Thoracic aorta (tissue), 2 donors: ENCODE measurements around the gene SAE1. TPM values are rescaled to one million over a fixed set of nuclear protein-coding genes. Genes with fewer than 3 reads are reported as not detected.

Experiments used
- ATAC-seq: fragments of 150-250 bp; one replicate; pipeline ENCODE4 v1.8.0; 2017; ENCODE audit warnings: low read depth; ENCODE audit not compliant: insufficient number of reproducible peaks, low FRiP score
- DNase-seq: peaks from one replicate; pipeline ENCODE4 v3.0.0-alpha.2; 2020; ENCODE audit warnings: low spot score
- H3K27ac ChIP-seq, 2 donors: fragments of 200-600 bp; sonication (generic); 1 replicate in 1 of 2; 2 replicates in 1 of 2; pipeline ENCODE4 v1.5.1; 2016; ENCODE audit warnings: mild to moderate bottlenecking in 2 of 2, moderate library complexity in 2 of 2
- H3K27me3 ChIP-seq: fragments of 200-600 bp; sonication (generic); replicated peaks from 2 replicates; pipeline ENCODE4 v1.6.0; 2016; ENCODE audit warnings: mild to moderate bottlenecking; ENCODE audit not compliant: insufficient read depth
- H3K36me3 ChIP-seq: fragments of 200-600 bp; sonication (generic); one replicate; pipeline ENCODE4 v1.5.1; 2016
- H3K4me1 ChIP-seq, 2 donors: fragments of 200-600 bp; sonication (generic); 1 replicate in 1 of 2; 2 replicates in 1 of 2; pipeline versions ENCODE4 v1.5.1 to v1.6.0; 2016; ENCODE audit warnings: low read depth in 2 of 2, mild to moderate bottlenecking in 1 of 2; ENCODE audit not compliant: control insufficient read depth in 1 of 2
- H3K4me3 ChIP-seq: fragments of 200-600 bp; sonication (generic); 2 replicates; pipeline ENCODE4 v1.5.1; 2016; ENCODE audit warnings: mild to moderate bottlenecking
- H3K9me3 ChIP-seq: fragments of 200-600 bp; sonication (generic); 2 replicates; pipeline ENCODE4 v1.5.1; 2016
- total RNA-seq, 2 donors: library from RNA; depleted of rRNA; stranded (reverse); fragments of >200 nt; gene quantifications; one replicate each; pipeline versions ENCODE4 v1.1.0 to v1.2.3, GENCODE V29; 2016
- TF ChIP-seq, protein P1 (sequence below): fragments of 200-600 bp; sonication (generic); IDR thresholded peaks from one replicate; pipeline ENCODE4 v1.5.1; 2019; ENCODE audit warnings: antibody characterized with exemption

Gene SAE1
- total RNA-seq, 2 donors from 2014 or later = 39.3 to 50.8 TPM

- DNase-seq (no peak), ATAC-seq (no peak)
- Histone ChIP-seq H3K27me3 (no peaks in the 10 kb centered on the region), H3K4me3 (peak overlapping the region; percentile 97), H3K36me3 (no peaks in the 10 kb centered on the region), H3K27ac (peak overlapping the region; percentile 60 to 83), H3K4me1 (peaks cover 6 to 35% of the 10 kb centered on the region in 2 donors), H3K9me3 (no peaks in the 10 kb centered on the region)
- TF ChIP-seq, protein P1, sequence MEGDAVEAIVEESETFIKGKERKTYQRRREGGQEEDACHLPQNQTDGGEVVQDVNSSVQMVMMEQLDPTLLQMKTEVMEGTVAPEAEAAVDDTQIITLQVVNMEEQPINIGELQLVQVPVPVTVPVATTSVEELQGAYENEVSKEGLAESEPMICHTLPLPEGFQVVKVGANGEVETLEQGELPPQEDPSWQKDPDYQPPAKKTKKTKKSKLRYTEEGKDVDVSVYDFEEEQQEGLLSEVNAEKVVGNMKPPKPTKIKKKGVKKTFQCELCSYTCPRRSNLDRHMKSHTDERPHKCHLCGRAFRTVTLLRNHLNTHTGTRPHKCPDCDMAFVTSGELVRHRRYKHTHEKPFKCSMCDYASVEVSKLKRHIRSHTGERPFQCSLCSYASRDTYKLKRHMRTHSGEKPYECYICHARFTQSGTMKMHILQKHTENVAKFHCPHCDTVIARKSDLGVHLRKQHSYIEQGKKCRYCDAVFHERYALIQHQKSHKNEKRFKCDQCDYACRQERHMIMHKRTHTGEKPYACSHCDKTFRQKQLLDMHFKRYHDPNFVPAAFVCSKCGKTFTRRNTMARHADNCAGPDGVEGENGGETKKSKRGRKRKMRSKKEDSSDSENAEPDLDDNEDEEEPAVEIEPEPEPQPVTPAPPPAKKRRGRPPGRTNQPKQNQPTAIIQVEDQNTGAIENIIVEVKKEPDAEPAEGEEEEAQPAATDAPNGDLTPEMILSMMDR = no peak
These were observed 102.0 kb downstream of the SAE1 start for GRCh38 chr19:47232422-47233211.

- no peaks in the 10 kb centered on the region for H3K27me3 ChIP-seq
- no peak for DNase-seq
- H3K36me3 ChIP-seq = no peaks in the 10 kb centered on the region
- H3K9me3 ChIP-seq = no peaks in the 10 kb centered on the region
- peaks cover 18 to 34% of the 10 kb centered on the region in 2 donors for H3K4me1 ChIP-seq
- H3K27ac ChIP-seq = no peak overlapping the region
- no peak overlapping the region for H3K4me3 ChIP-seq
- TF ChIP-seq, protein P1 = no peak
- ATAC-seq = no peak
These were observed 105.5 kb downstream of the SAE1 start for GRCh38 chr19:47236072-47236675.

DNA sequence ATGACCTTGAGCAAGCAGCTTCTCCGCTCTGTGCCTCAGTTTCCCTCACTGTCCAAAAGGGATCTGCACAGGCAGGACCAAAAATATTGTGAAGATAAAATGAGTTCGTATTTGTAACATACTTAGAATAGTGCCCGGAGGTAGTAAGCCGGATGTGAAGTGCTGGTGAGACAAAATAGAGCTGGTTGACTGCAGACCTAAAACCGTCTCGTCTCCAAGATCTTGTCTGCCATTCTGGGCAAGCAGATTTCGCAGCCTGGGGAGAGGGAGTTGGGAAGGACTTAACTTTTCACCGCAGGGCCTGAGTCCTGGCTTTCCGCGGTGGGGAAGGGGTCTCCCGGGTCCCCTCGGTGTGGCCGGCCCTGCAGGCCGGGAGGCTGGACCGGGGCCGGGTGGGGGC lies 108.5 kb downstream of the SAE1 start:
- no peak for DNase-seq
- Histone ChIP-seq H3K4me3 (peak overlapping the region; percentile 66), H3K9me3 (no peaks in the 10 kb centered on the region), H3K36me3 (no peaks in the 10 kb centered on the region), H3K4me1 (peaks cover 19 to 33% of the 10 kb centered on the region in 2 donors), H3K27ac (peak overlapping the region; percentile 7 to 54), H3K27me3 (no peaks in the 10 kb centered on the region)
- ATAC-seq = no peak
- TF ChIP-seq, protein P1 = no peak

DNA sequence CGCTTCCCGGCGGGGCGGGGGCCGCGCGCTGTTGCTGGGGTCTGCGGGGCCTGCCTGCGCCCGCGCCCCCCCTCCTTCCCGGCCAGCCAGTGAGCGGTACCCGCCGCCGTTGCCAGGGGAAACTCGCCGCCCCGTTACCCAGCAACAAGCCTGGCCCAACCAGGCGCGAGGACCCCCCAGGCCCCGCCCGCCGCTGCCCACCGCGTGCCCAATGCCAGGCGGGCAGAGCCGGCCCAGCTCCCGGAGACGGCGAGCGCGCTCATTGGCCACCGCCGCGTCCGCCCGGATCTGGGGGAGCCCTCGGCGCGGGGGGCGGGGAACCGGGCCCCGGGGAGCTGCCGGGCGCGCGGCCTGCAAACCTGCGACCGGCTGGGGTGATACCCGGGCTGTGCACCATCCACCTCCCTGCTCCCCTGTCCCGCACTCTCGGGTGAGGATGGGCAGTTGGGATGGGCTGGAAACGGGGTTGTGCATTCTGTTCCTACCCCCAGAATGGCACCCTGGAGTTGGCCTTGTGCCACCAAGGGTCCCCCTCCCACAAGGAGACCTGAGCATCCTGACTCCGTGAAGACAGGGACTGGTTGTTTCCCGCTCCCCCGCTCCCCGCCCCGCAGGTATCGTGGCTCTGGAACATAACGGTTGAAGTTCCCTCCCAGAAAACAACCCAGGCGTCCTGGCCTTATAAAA lies 109.1 kb downstream of the SAE1 start:
- no peak for DNase-seq
- Histone ChIP-seq H3K27ac (peak overlapping the region in 1 of 2 donors; percentile 54), H3K27me3 (no peaks in the 10 kb centered on the region), H3K9me3 (no peaks in the 10 kb centered on the region), H3K4me1 (peaks cover 19 to 38% of the 10 kb centered on the region in 2 donors), H3K4me3 (peak overlapping the region; percentile 66), H3K36me3 (no peaks in the 10 kb centered on the region)
- no peak for ATAC-seq
- TF ChIP-seq, protein P1 = no peak

DNA sequence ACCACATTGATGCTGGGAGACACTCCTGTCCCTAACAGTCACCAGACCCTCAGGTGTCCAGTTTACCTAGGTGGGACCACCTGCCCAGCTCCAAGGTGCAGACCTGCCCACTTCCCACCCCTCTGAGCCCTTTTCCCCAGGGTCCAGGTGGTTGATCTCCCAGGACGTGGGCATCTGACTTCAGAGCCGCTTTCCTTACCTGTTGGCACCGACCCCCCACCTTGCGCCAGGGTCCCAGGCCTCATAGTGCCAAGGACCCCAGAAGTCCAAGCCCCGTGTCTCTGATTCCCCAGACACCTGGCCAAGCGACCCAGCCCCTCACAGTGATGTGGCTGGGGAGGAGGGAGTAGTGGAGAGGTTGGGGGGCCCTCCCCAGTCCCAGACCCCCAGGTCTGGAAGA lies 109.9 kb downstream of the SAE1 start:
- no peaks in the 10 kb centered on the region for H3K9me3 ChIP-seq
- peak overlapping the region; percentile 45 for H3K4me3 ChIP-seq
- no peaks in the 10 kb centered on the region for H3K36me3 ChIP-seq

More for the DNA sequence above, 109.9 kb downstream of the SAE1 start:
- DNase-seq = no peak
- peaks cover 19 to 38% of the 10 kb centered on the region in 2 donors for H3K4me1 ChIP-seq
- TF ChIP-seq, protein P1 = no peak
- no peaks in the 10 kb centered on the region for H3K27me3 ChIP-seq
- ATAC-seq = no peak
- peak overlapping the region in 1 of 2 donors; percentile 15 for H3K27ac ChIP-seq
